HEK293 (cell line): ENCODE data around the gene PCDHGA5.

Experiments used
- CTCF ChIA-PET: fragments of 350-600 bp; formaldehyde crosslinking; extraction: SDS; loops from one replicate; lab custom pipeline; 2021; ENCODE audit warnings: antibody characterized with exemption; lab: Yijun Ruan, JAX
- POLR2A ChIA-PET: fragments of 300-600 bp; formaldehyde crosslinking; extraction: SDS; loops from one replicate; lab custom pipeline; 2020; ENCODE audit warnings: antibody characterized with exemption, inconsistent platforms; lab: Yijun Ruan, JAX
- H3K27ac ChIP-seq: fragments of 200-500 bp; sonication (Bioruptor generic); 2 replicates; pipeline ENCODE4 v1.5.1; 2014; ENCODE audit warnings: low read depth, low read length, control low read depth, inconsistent platforms; ENCODE audit errors: extremely low read depth
- H3K36me3 ChIP-seq, 2 experiments: fragments of 200-500 bp in 1 of 2; sonication (Bioruptor generic) in 1 of 2; 1 replicate in 1 of 2; 2 replicates in 1 of 2; pipeline ENCODE4 v1.5.1; 2014 to 2017; ENCODE audit warnings: inconsistent platforms in 2 of 2, low read length in 2 of 2; ENCODE audit not compliant: control insufficient read depth in 2 of 2, insufficient read depth in 1 of 2
- H3K4me1 ChIP-seq: fragments of 200-500 bp; sonication (Bioruptor generic); 2 replicates; pipeline ENCODE4 v1.5.1; 2014; ENCODE audit warnings: mild to moderate bottlenecking, low read length, inconsistent platforms; ENCODE audit not compliant: control insufficient read depth, insufficient read depth
- H3K4me3 ChIP-seq: 2 replicates; pipeline ENCODE4 v1.5.1; 2011; ENCODE audit warnings: low read depth, mild to moderate bottlenecking, control low read depth, low read length, moderate library complexity
- H3K9me3 ChIP-seq: fragments of 200-500 bp; sonication (Bioruptor generic); 2 replicates; pipeline ENCODE4 v1.5.1; 2014; ENCODE audit warnings: low read depth, low read length, inconsistent platforms; ENCODE audit not compliant: control insufficient read depth, insufficient read depth
- BCL11B ChIP-seq: fragments of 450-650 bp; formaldehyde crosslinking; IDR thresholded peaks from 2 replicates; pipeline ENCODE4 v1.5.1; 2016; ENCODE audit warnings: low read depth, missing biosample characterization, missing genetic modification characterization
- GLIS2 ChIP-seq: fragments of 450-650 bp; formaldehyde crosslinking; IDR thresholded peaks from 2 replicates; pipeline ENCODE4 v1.5.1; 2016; ENCODE audit warnings: missing biosample characterization, missing genetic modification characterization
- KLF16 ChIP-seq: fragments of 450-650 bp; formaldehyde crosslinking; IDR thresholded peaks from 2 replicates; pipeline ENCODE4 v1.5.1; 2017; ENCODE audit warnings: missing biosample characterization, missing genetic modification characterization
- MEIS1 ChIP-seq: sonication (generic); formaldehyde crosslinking; IDR thresholded peaks from 2 replicates; pipeline ENCODE4 v1.8.1; 2022; ENCODE audit warnings: missing genetic modification reagents, mild to moderate bottlenecking, borderline replicate concordance
- RBAK ChIP-seq: fragments of 450-650 bp; formaldehyde crosslinking; IDR thresholded peaks from 2 replicates; pipeline ENCODE4 v1.5.1; 2016; ENCODE audit warnings: missing biosample characterization, missing genetic modification characterization
- SCRT1 ChIP-seq: fragments of 450-650 bp; formaldehyde crosslinking; IDR thresholded peaks from 2 replicates; pipeline ENCODE4 v1.5.1; 2016; ENCODE audit warnings: missing biosample characterization, missing genetic modification characterization, borderline replicate concordance
- ZBTB1 ChIP-seq: fragments of 450-650 bp; formaldehyde crosslinking; IDR thresholded peaks from 2 replicates; pipeline ENCODE4 v1.5.1; 2016; ENCODE audit warnings: missing biosample characterization, missing genetic modification characterization
- ZBTB26 ChIP-seq: fragments of 450-650 bp; formaldehyde crosslinking; optimal IDR thresholded peaks from 2 replicates; pipeline ENCODE3; 2016; ENCODE audit warnings: missing biosample characterization, mild to moderate bottlenecking, missing genetic modification characterization
- ZBTB48 ChIP-seq: fragments of 450-650 bp; formaldehyde crosslinking; IDR thresholded peaks from 2 replicates; pipeline ENCODE4 v1.5.1; 2016; ENCODE audit warnings: missing biosample characterization, missing genetic modification characterization
- ZNF112 ChIP-seq: fragments of 450-650 bp; formaldehyde crosslinking; IDR thresholded peaks from 2 replicates; pipeline ENCODE4 v1.5.0; 2017; ENCODE audit warnings: missing biosample characterization, missing genetic modification characterization
- ZNF155 ChIP-seq: fragments of 450-650 bp; formaldehyde crosslinking; IDR thresholded peaks from 2 replicates; pipeline ENCODE4 v1.5.1; 2016; ENCODE audit warnings: missing biosample characterization, missing genetic modification characterization
- ZNF2 ChIP-seq: fragments of 450-650 bp; formaldehyde crosslinking; IDR thresholded peaks from 2 replicates; pipeline ENCODE4 v1.5.1; 2016; ENCODE audit warnings: missing biosample characterization, missing genetic modification characterization
- ZNF202 ChIP-seq: fragments of 450-650 bp; formaldehyde crosslinking; IDR thresholded peaks from 2 replicates; pipeline ENCODE4 v1.5.1; 2016; ENCODE audit warnings: missing biosample characterization, missing genetic modification characterization, borderline replicate concordance
- ZNF223 ChIP-seq: fragments of 450-650 bp; formaldehyde crosslinking; IDR thresholded peaks from 2 replicates; pipeline ENCODE4 v1.5.1; 2016; ENCODE audit warnings: missing biosample characterization, missing genetic modification characterization
- ZNF354C ChIP-seq: fragments of 450-650 bp; formaldehyde crosslinking; IDR thresholded peaks from 2 replicates; pipeline ENCODE4 v1.5.1; 2016; ENCODE audit warnings: missing biosample characterization, missing genetic modification characterization, low read depth, borderline replicate concordance
- ZNF37A ChIP-seq: fragments of 450-650 bp; IDR thresholded peaks from 2 replicates; pipeline ENCODE4 v1.5.1; 2018; ENCODE audit warnings: missing biosample characterization, missing genetic modification characterization
- ZNF391 ChIP-seq: fragments of 450-650 bp; formaldehyde crosslinking; IDR thresholded peaks from 2 replicates; pipeline ENCODE4 v1.5.1; 2016; ENCODE audit warnings: low read depth, missing biosample characterization, missing genetic modification characterization, borderline replicate concordance
- ZNF433 ChIP-seq: fragments of 450-650 bp; formaldehyde crosslinking; IDR thresholded peaks from 2 replicates; pipeline ENCODE4 v1.5.1; 2016; ENCODE audit warnings: missing biosample characterization, missing genetic modification characterization, low read depth
- ZNF549 ChIP-seq: fragments of 450-650 bp; IDR thresholded peaks from 2 replicates; pipeline ENCODE4 v1.5.1; 2018; ENCODE audit warnings: missing biosample characterization, missing genetic modification characterization, mild to moderate bottlenecking, inconsistent platforms, moderate library complexity
- ZNF624 ChIP-seq: fragments of 450-650 bp; formaldehyde crosslinking; IDR thresholded peaks from 2 replicates; pipeline ENCODE4 v1.5.1; 2017; ENCODE audit warnings: missing biosample characterization, missing genetic modification characterization
- ZNF639 ChIP-seq: fragments of 450-650 bp; formaldehyde crosslinking; IDR thresholded peaks from 2 replicates; pipeline ENCODE4 v1.5.1; 2016; ENCODE audit warnings: missing biosample characterization, missing genetic modification characterization
- ZNF654 ChIP-seq: fragments of 450-650 bp; formaldehyde crosslinking; IDR thresholded peaks from 2 replicates; pipeline ENCODE4 v1.5.1; 2016; ENCODE audit warnings: low read depth, missing biosample characterization, missing genetic modification characterization
- ZNF707 ChIP-seq: fragments of 450-650 bp; formaldehyde crosslinking; IDR thresholded peaks from 2 replicates; pipeline ENCODE4 v1.5.1; 2016; ENCODE audit warnings: missing biosample characterization, missing genetic modification characterization
- ZNF768 ChIP-seq: fragments of 450-650 bp; formaldehyde crosslinking; IDR thresholded peaks from 2 replicates; pipeline ENCODE4 v1.5.1; 2018; ENCODE audit warnings: missing biosample characterization, mild to moderate bottlenecking, missing genetic modification characterization
- ZNF785 ChIP-seq: fragments of 450-650 bp; formaldehyde crosslinking; IDR thresholded peaks from 2 replicates; pipeline ENCODE4 v1.5.1; 2016; ENCODE audit warnings: missing biosample characterization, missing genetic modification characterization
- TF ChIP-seq, protein P1 (sequence below): fragments of 450-650 bp; formaldehyde crosslinking; IDR thresholded peaks from 2 replicates; pipeline ENCODE4 v1.5.1; 2016; ENCODE audit warnings: missing biosample characterization, missing genetic modification characterization
- TF ChIP-seq, protein P2 (sequence below): fragments of 450-650 bp; formaldehyde crosslinking; IDR thresholded peaks from 2 replicates; pipeline ENCODE4 v1.5.1; 2017; ENCODE audit warnings: missing biosample characterization, missing genetic modification characterization

PCDHGA5 gene

GRCh38 chr5:141399555-141400258 is 35.7 kb downstream of the PCDHGA5 start:
- no peaks in the 10 kb centered on the region; the same call in 1 of the 2 replicates for H3K9me3 ChIP-seq
- H3K4me3 ChIP-seq: no peak overlapping the region
- CTCF ChIA-PET: interaction anchor here (1.0 to 1.5 kb wide), 3 partner anchors 22 to 165 kb away, joined by 3 to 4 read pairs (median 3); partner anchors contain the start of gene PCDHGA11
- TF ChIP-seq BCL11B (tag by site-specific recombination) (no peak), ZNF433 (no peak), ZBTB48 (tag by site-specific recombination) (no peak), ZNF354C (no peak), ZBTB1 (tag by site-specific recombination) (no peak), ZNF624 (tag by site-specific recombination) (no peak), ZNF37A (no peak), GLIS2 (tag by site-specific recombination) (no peak), ZNF639 (tag by site-specific recombination) (no peak), ZNF549 (tag by site-specific recombination) (no peak), ZNF2 (tag by site-specific recombination) (no peak), MEIS1 (CRISPR knock-in tag) (no peak)
- TF ChIP-seq, protein P1, sequence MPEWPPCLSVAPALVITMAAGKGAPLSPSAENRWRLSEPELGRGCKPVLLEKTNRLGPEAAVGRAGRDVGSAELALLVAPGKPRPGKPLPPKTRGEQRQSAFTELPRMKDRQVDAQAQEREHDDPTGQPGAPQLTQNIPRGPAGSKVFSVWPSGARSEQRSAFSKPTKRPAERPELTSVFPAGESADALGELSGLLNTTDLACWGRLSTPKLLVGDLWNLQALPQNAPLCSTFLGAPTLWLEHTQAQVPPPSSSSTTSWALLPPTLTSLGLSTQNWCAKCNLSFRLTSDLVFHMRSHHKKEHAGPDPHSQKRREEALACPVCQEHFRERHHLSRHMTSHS (tag by site-specific recombination): no peak
- POLR2A ChIA-PET: no interaction called here
- no peaks in the 10 kb centered on the region for H3K4me1 ChIP-seq
- no peaks in the 10 kb centered on the region for H3K36me3 ChIP-seq
- H3K27ac ChIP-seq: no peak overlapping the region

DNA sequence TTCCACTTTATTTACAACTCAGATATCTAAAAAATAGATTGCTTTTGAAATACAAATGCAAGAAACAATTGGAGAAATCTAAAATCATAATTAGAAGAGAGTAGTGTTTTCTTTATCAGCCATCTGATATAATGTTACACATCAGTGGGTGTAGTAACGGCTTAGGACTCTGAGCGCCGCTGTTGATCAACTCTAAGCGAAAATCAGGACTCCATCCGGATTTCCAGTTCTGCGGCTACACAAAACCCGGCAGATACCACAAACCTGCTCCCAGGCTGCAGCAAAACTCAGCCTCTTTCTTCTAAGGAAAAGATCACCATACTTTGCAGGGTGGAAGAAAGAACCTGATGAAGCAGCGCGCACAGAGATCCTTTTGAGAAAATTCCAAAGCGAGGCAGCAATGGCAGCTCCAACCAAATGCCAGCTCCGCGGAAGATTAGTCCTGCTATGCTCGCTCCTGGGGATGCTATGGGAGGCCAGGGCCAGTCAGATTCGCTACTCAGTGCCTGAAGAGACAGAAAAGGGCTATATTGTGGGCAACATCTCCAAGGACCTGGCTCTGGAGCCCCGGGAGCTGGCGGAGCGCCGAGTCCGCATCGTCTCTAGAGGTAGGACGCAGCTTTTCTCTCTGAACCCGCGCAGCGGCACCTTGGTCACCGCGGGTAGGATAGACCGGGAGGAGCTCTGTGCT is 38.7 kb downstream of the PCDHGA5 start, which contains the start of gene PCDHGA9:
Gene PCDHGA9 (plus strand): TSS at position 226 of the 691 bp plus-strand sequence. CDS start 175 bp downstream, at position 401.
- H3K36me3 ChIP-seq: no peaks in the 10 kb centered on the region
- TF ChIP-seq ZNF155 (tag by site-specific recombination): no peak
- TF ChIP-seq ZNF785 (tag by site-specific recombination): no peak
- TF ChIP-seq ZNF654 (tag by site-specific recombination): no peak
- TF ChIP-seq RBAK: no peak
- no peak for TF ChIP-seq ZNF202 (tag by site-specific recombination)
- TF ChIP-seq ZNF223 (tag by site-specific recombination): no peak
- no peak for TF ChIP-seq ZNF768 (tag by site-specific recombination)
- H3K4me1 ChIP-seq: no peaks in the 10 kb centered on the region
- H3K27ac ChIP-seq: no peak within 1 kb of the TSS
- ChIA-PET CTCF (interaction anchor here (0.8 kb wide), 2 partner anchors 20 to 155 kb away, joined by 3 to 4 read pairs; partner anchors contain the start of gene PCDHGA7), POLR2A (no interaction called here)
- no peak within 1 kb of the TSS for H3K4me3 ChIP-seq
- H3K9me3 ChIP-seq: no peaks in the 10 kb centered on the region; the same call in 1 of the 2 replicates

DNA sequence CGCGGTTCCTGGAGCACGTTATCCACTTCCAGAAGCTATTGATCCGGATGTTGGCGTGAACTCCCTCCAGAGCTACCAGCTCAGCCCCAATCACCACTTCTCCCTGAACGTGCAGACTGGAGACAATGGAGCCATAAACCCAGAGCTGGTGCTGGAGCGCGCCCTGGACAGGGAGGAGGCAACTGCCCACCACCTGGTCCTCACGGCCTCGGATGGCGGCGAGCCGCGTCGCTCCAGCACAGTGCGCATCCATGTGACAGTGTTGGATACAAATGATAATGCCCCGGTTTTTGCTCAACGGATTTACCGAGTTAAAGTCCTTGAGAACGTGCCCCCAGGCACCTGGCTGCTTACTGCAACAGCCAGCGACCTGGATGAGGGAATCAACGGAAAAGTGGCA is 39.4 kb downstream of the PCDHGA5 start:
- POLR2A ChIA-PET: no interaction called here
- H3K9me3 ChIP-seq: no peaks in the 10 kb centered on the region; the same call in 1 of the 2 replicates
- CTCF ChIA-PET: interaction anchor here (0.8 kb wide), 2 partner anchors 21 to 154 kb away, joined by 3 to 4 read pairs; partner anchors contain the start of gene PCDHGA7
- no peaks in the 10 kb centered on the region for H3K4me1 ChIP-seq
- H3K36me3 ChIP-seq: no peaks in the 10 kb centered on the region
- H3K27ac ChIP-seq: no peak overlapping the region
- H3K4me3 ChIP-seq: no peak overlapping the region
- TF ChIP-seq ZNF391 (tag by site-specific recombination) (no peak), ZNF707 (tag by site-specific recombination) (no peak), ZNF112 (tag by site-specific recombination) (no peak), ZBTB26 (tag by site-specific recombination) (no peak), BCL11B (tag by site-specific recombination) (no peak), SCRT1 (tag by site-specific recombination) (no peak), KLF16 (tag by site-specific recombination) (no peak)
- TF ChIP-seq, protein P2, sequence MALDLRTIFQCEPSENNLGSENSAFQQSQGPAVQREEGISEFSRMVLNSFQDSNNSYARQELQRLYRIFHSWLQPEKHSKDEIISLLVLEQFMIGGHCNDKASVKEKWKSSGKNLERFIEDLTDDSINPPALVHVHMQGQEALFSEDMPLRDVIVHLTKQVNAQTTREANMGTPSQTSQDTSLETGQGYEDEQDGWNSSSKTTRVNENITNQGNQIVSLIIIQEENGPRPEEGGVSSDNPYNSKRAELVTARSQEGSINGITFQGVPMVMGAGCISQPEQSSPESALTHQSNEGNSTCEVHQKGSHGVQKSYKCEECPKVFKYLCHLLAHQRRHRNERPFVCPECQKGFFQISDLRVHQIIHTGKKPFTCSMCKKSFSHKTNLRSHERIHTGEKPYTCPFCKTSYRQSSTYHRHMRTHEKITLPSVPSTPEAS (tag by site-specific recombination): no peak
